ENCODE measurements around the gene FOSL2.

The FOSL2 gene

GRCh38 chr2:28419003-28419402 is 26.3 kb downstream of the FOSL2 start:
- no peak for TF ChIP-seq CTCF (IDR thresholded peaks at IDR 0.05; ENCODE audit: borderline replicate concordance, extremely low read depth, low read length, poor library complexity, severe bottlenecking)
- TF ChIP-seq EZH2 (IDR thresholded peaks at IDR 0.05; ENCODE audit: borderline replicate concordance, low read depth, low read length, severe bottlenecking), result no peak
- H3K4me3 ChIP-seq (ENCODE audit: low read depth in 1 of 2, low read length in 2 of 2), result no peak overlapping the region
- H3K36me3 ChIP-seq (ENCODE audit: insufficient read depth, low read length), result no peaks in the 10 kb centered on the region
- H3K27ac ChIP-seq (ENCODE audit: low read length), result no peak overlapping the region
- H3K4me2 ChIP-seq (ENCODE audit: insufficient read depth, low read length), result no peak overlapping the region
- H3K27me3 ChIP-seq (ENCODE audit: insufficient read depth, low read length, poor library complexity), result no peaks in the 10 kb centered on the region
- no peaks in the 10 kb centered on the region for H3K79me2 ChIP-seq (ENCODE audit: insufficient read depth, low read length)
- DNase-seq (no peak), ATAC-seq (ENCODE audit: insufficient read depth, low read depth) (no peak)
- H3K9ac ChIP-seq (ENCODE audit: low read depth, low read length), result no peak overlapping the region
- no peak overlapping the region for H2AFZ ChIP-seq (ENCODE audit: low read depth, low read length)
- H3K9me3 ChIP-seq (ENCODE audit: insufficient read depth, low read length, severe bottlenecking), result no peaks in the 10 kb centered on the region
- no peaks in the 10 kb centered on the region for H4K20me1 ChIP-seq (ENCODE audit: insufficient read depth, low read length)
- H3K4me1 ChIP-seq (ENCODE audit: insufficient read depth, low read length), result peaks cover 14% of the 10 kb centered on the region

DNA sequence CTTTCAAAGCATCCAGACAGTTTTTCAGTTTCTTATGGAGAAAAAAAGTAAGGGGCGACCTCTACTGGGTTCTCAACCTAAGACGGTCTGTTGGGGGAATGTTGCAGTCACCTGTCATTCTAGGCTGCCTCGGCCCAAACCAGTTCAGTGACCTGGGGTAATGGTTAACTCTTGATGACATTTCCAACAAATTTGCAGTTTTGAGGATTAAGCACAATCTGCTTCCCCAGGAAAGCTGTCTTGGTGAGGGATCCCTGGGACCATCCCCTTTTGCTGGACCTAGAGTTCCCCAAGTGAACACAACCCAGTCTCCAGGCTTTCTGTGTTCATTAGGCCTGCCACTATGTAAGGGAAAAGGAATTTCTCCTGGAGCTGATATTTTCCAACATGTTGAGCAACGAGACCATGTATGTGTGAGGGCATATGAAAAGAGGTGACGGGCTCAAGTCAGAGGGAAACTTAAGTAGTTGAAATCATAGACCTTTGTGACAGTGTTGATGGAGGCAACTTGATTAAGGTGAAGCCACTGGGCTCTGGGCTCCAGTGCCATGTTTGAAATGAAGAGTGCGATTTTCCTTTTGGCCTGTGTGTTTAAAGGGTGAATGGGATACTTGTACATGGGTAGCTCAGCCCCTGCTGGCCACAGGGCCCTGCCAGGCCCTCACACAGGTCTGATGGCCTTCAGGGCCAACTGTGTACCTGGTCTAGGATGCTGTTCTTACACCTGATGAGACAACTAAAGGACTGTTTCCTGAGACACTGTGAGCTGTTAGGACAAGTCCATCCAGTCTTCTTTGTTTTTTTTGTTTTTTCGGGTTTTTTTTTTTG is 27.0 kb downstream of the FOSL2 start:
- Histone ChIP-seq H3K36me3 (ENCODE audit: insufficient read depth, low read length) (no peaks in the 10 kb centered on the region), H3K9me3 (ENCODE audit: insufficient read depth, low read length, severe bottlenecking) (no peaks in the 10 kb centered on the region), H3K4me3 (ENCODE audit: low read depth in 1 of 2, low read length in 2 of 2) (no peak overlapping the region), H4K20me1 (ENCODE audit: insufficient read depth, low read length) (no peaks in the 10 kb centered on the region), H3K4me2 (ENCODE audit: insufficient read depth, low read length) (no peak overlapping the region), H3K9ac (ENCODE audit: low read depth, low read length) (no peak overlapping the region), H2AFZ (ENCODE audit: low read depth, low read length) (no peak overlapping the region), H3K27me3 (ENCODE audit: insufficient read depth, low read length, poor library complexity) (no peaks in the 10 kb centered on the region), H3K27ac (ENCODE audit: low read length) (no peak overlapping the region), H3K4me1 (ENCODE audit: insufficient read depth, low read length) (peaks cover 21% of the 10 kb centered on the region), H3K79me2 (ENCODE audit: insufficient read depth, low read length) (no peaks in the 10 kb centered on the region)
- DNase-seq (no peak), ATAC-seq (ENCODE audit: insufficient read depth, low read depth) (no peak)
- TF ChIP-seq EZH2 (IDR thresholded peaks at IDR 0.05; ENCODE audit: borderline replicate concordance, low read depth, low read length, severe bottlenecking) (no peak), CTCF (IDR thresholded peaks at IDR 0.05; ENCODE audit: borderline replicate concordance, extremely low read depth, low read length, poor library complexity, severe bottlenecking) (peak; percentile 10)

DNA sequence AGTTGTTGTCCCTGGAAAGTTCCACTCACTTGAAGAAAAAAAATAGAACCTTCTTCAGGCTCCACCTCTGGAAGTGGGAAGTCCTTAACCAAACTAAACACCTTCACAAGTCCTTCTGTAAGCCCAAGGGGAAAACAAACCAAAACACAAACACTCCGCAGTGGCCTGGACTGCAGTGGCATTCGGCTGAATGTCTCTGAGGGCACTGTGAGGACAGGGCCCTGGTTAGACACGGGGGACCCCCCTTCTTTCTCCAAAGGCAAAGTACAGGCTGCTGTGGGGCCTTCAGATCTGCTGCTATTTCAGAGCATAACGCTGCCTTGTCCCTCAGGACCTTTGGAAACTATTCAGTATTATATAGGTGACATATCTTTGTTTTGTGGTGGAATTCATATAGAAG is 28.1 kb downstream of the FOSL2 start:
- Histone ChIP-seq H4K20me1 (ENCODE audit: insufficient read depth, low read length) (no peaks in the 10 kb centered on the region), H3K4me1 (ENCODE audit: insufficient read depth, low read length) (peaks cover 32% of the 10 kb centered on the region), H3K27ac (ENCODE audit: low read length) (no peak overlapping the region), H2AFZ (ENCODE audit: low read depth, low read length) (no peak overlapping the region), H3K9ac (ENCODE audit: low read depth, low read length) (no peak overlapping the region), H3K36me3 (ENCODE audit: insufficient read depth, low read length) (no peaks in the 10 kb centered on the region), H3K27me3 (ENCODE audit: insufficient read depth, low read length, poor library complexity) (no peaks in the 10 kb centered on the region), H3K79me2 (ENCODE audit: insufficient read depth, low read length) (no peaks in the 10 kb centered on the region), H3K9me3 (ENCODE audit: insufficient read depth, low read length, severe bottlenecking) (no peaks in the 10 kb centered on the region), H3K4me2 (ENCODE audit: insufficient read depth, low read length) (no peak overlapping the region), H3K4me3 (ENCODE audit: low read depth in 1 of 2, low read length in 2 of 2) (no peak overlapping the region)
- ATAC-seq (ENCODE audit: insufficient read depth, low read depth) (no peak), DNase-seq (no peak)
- TF ChIP-seq CTCF (IDR thresholded peaks at IDR 0.05; ENCODE audit: borderline replicate concordance, extremely low read depth, low read length, poor library complexity, severe bottlenecking), result no peak
- no peak for TF ChIP-seq EZH2 (IDR thresholded peaks at IDR 0.05; ENCODE audit: borderline replicate concordance, low read depth, low read length, severe bottlenecking)
